ENCODE measurements around the gene BRWD1.

Gene BRWD1

DNA sequence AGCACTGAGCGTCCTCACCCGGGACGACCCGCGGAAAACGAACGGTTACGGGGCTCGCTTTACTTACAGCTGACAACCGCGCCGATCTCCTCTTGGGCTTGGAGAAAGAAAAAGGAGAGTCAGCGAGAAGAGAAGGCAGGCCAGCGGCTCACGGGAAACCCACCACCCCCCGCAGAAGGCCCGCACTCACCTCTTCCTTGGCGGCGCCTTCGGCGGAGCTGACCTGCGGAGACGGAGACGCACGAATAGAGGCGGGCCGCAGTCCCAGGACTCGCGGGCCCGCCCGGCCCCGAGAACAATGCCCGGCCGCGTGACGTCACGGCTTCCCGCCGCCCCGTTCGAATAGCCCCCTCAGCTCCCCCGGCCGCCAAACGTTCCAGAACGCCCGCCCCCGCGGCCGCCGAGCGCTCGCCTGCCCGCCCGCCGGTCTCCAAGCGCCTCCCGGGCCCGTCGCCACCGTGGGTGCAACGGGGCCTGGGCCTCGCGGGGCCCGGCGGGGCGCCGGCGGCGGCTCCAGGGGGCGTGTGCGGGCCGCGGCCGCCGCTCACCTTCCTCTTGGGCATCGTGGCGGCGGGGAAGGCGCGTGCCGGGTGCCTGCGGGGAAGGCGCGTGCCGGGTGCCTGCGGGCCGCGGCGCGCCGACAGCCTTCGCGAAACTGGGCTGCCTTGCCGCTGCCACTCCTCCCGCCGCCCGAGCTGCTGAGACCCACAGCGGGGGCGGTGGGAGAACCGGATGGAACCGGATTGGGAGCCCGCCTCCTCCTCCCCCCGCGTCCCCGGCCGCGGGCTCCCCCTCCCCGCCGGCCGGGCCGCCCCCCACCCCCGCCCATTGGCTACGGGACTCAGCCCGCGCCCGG is 35.2 kb upstream of the BRWD1 start, which contains the start of gene HMGN1:
Gene HMGN1, minus strand, starts transcription at position 734 of the 856 bp plus-strand sequence. Its CDS starts 171 bp downstream, at position 563.
- Histone ChIP-seq H3K9me2 (ENCODE audit: low read depth, low read length) (no peaks in the 10 kb centered on the region), H3K4me1 (ENCODE audit: insufficient read depth, low read length, severe bottlenecking) (peaks cover 45% of the 10 kb centered on the region), H2AFZ (ENCODE audit: low read length) (no peak within 1 kb of the TSS; the same call in 1 of the 2 replicates), H3K9ac (ENCODE audit: low read length) (peak within 1 kb of the TSS; percentile 97), H3K4me2 (ENCODE audit: low read length) (peak within 1 kb of the TSS; percentile 97), H3K27me3 (ENCODE audit: insufficient read depth, low read length) (no peaks in the 10 kb centered on the region), H3K9me3 (ENCODE audit: low read length) (no peaks in the 10 kb centered on the region), H3K36me3 (ENCODE audit: insufficient read depth, low read length) (peaks cover 47% of the 10 kb centered on the region), H4K20me1 (ENCODE audit: insufficient read depth, low read length) (peaks cover 7% of the 10 kb centered on the region; the same call in 1 of the 2 replicates), H3K79me2 (ENCODE audit: insufficient read depth, low read length) (peaks cover 29% of the 10 kb centered on the region), H3K4me3 (ENCODE audit: low read depth, low read length, poor library complexity, severe bottlenecking) (peak within 1 kb of the TSS; percentile 98), H3K27ac (ENCODE audit: low read depth, low read length, poor library complexity, severe bottlenecking) (peak within 1 kb of the TSS; percentile 82), H3F3A (ENCODE audit: insufficient read depth, low read length) (no peaks in the 10 kb centered on the region)
- TF ChIP-seq, protein P1, sequence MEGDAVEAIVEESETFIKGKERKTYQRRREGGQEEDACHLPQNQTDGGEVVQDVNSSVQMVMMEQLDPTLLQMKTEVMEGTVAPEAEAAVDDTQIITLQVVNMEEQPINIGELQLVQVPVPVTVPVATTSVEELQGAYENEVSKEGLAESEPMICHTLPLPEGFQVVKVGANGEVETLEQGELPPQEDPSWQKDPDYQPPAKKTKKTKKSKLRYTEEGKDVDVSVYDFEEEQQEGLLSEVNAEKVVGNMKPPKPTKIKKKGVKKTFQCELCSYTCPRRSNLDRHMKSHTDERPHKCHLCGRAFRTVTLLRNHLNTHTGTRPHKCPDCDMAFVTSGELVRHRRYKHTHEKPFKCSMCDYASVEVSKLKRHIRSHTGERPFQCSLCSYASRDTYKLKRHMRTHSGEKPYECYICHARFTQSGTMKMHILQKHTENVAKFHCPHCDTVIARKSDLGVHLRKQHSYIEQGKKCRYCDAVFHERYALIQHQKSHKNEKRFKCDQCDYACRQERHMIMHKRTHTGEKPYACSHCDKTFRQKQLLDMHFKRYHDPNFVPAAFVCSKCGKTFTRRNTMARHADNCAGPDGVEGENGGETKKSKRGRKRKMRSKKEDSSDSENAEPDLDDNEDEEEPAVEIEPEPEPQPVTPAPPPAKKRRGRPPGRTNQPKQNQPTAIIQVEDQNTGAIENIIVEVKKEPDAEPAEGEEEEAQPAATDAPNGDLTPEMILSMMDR (IDR thresholded peaks at IDR 0.05; ENCODE audit: low read length), result no peak

DNA sequence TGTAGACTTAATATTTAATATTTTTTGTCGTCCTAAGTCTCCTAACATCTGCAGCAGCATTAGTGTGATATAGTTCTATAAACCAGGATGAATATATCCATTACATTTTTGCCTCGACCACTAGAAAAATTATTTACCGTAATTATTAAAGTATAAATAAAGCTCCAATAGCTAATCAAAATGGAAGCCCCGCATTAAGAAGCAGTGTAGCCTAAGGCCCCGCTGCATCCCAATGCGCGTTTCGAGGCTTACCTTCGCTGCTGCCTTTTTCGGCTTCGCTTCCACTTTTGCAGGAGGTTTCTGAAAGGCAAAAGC is 34.6 kb upstream of the BRWD1 start:
- Histone ChIP-seq H3K9me2 (ENCODE audit: low read depth, low read length) (no peaks in the 10 kb centered on the region), H3K9me3 (ENCODE audit: low read length) (no peaks in the 10 kb centered on the region), H3F3A (ENCODE audit: insufficient read depth, low read length) (no peaks in the 10 kb centered on the region), H3K4me2 (ENCODE audit: low read length) (peak overlapping the region; percentile 97), H3K9ac (ENCODE audit: low read length) (peak overlapping the region; percentile 97), H2AFZ (ENCODE audit: low read length) (no peak overlapping the region), H3K36me3 (ENCODE audit: insufficient read depth, low read length) (peaks cover 52% of the 10 kb centered on the region), H3K27me3 (ENCODE audit: insufficient read depth, low read length) (no peaks in the 10 kb centered on the region), H3K4me1 (ENCODE audit: insufficient read depth, low read length, severe bottlenecking) (peaks cover 45% of the 10 kb centered on the region), H4K20me1 (ENCODE audit: insufficient read depth, low read length) (peaks cover 7% of the 10 kb centered on the region; the same call in 1 of the 2 replicates), H3K27ac (ENCODE audit: low read depth, low read length, poor library complexity, severe bottlenecking) (peak overlapping the region; percentile 82), H3K79me2 (ENCODE audit: insufficient read depth, low read length) (peaks cover 29% of the 10 kb centered on the region), H3K4me3 (ENCODE audit: low read depth, low read length, poor library complexity, severe bottlenecking) (peak overlapping the region; percentile 98)
- TF ChIP-seq EZH2 (IDR thresholded peaks at IDR 0.05; ENCODE audit: borderline replicate concordance, low read length), result no peak
- TF ChIP-seq, protein P1 (IDR thresholded peaks at IDR 0.05; ENCODE audit: low read length), result no peak

DNA sequence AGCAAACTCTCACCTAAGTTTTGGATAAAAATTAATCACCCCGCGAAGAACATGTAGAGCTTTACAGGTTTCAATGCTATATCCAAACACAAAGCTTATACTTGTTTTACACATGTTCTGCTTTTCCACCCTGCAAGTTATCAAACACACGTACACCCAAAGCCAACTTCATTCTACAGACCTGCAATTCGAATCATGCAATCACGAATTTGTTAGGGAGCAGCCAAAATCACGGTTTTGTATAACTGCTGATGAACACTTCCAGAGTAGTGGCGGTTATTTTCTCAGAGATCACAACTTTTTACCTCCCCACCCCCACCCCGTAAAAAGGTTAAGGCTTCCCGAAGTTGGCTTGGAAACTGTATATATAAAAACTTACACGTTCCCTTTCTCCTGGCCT is 34.1 kb upstream of the BRWD1 start:
- H3K9me2 ChIP-seq (ENCODE audit: low read depth, low read length), result no peaks in the 10 kb centered on the region
- H3K4me2 ChIP-seq (ENCODE audit: low read length), result peak overlapping the region; percentile 97
- H3K9me3 ChIP-seq (ENCODE audit: low read length), result no peaks in the 10 kb centered on the region
- peaks cover 45% of the 10 kb centered on the region for H3K4me1 ChIP-seq (ENCODE audit: insufficient read depth, low read length, severe bottlenecking)
- no peaks in the 10 kb centered on the region for H3F3A ChIP-seq (ENCODE audit: insufficient read depth, low read length)
- peaks cover 29% of the 10 kb centered on the region for H3K79me2 ChIP-seq (ENCODE audit: insufficient read depth, low read length)
- H3K4me3 ChIP-seq (ENCODE audit: low read depth, low read length, poor library complexity, severe bottlenecking), result peak overlapping the region; percentile 98
- H2AFZ ChIP-seq (ENCODE audit: low read length), result no peak overlapping the region
- H3K36me3 ChIP-seq (ENCODE audit: insufficient read depth, low read length), result peaks cover 55% of the 10 kb centered on the region
- no peaks in the 10 kb centered on the region for H3K27me3 ChIP-seq (ENCODE audit: insufficient read depth, low read length)
- peaks cover 7% of the 10 kb centered on the region; the same call in 1 of the 2 replicates for H4K20me1 ChIP-seq (ENCODE audit: insufficient read depth, low read length)
- peak overlapping the region; percentile 82 for H3K27ac ChIP-seq (ENCODE audit: low read depth, low read length, poor library complexity, severe bottlenecking)
- no peak for TF ChIP-seq EZH2 (IDR thresholded peaks at IDR 0.05; ENCODE audit: borderline replicate concordance, low read length)
- TF ChIP-seq, protein P1 (IDR thresholded peaks at IDR 0.05; ENCODE audit: low read length), result no peak
- peak overlapping the region; percentile 97 for H3K9ac ChIP-seq (ENCODE audit: low read length)

All from OCI-LY1 (cell line).